ENCODE data around the gene MORN1.

MORN1 gene

DNA sequence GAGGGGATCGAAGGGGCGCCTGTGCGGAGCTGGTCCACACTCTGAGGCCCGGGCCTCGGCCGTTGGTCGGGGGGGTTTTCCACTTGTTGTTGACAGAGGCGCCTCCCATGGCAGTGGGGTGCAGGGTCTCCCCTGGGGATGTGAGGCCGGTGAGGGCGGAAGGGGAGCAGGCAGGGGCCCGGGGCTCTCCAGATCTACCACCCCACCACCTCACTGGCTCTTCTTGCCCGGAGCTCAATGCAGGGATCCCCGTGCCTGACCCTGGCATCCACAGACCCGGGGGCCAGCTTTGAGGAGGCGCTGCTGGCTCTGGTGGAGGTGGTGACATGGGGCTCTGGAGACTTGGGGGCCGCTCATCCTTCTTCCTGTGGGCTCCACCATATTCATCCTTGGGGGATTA lies 28.1 kb upstream of the MORN1 start:
- DNase-seq (ENCODE audit: low read depth): no peak

DNA sequence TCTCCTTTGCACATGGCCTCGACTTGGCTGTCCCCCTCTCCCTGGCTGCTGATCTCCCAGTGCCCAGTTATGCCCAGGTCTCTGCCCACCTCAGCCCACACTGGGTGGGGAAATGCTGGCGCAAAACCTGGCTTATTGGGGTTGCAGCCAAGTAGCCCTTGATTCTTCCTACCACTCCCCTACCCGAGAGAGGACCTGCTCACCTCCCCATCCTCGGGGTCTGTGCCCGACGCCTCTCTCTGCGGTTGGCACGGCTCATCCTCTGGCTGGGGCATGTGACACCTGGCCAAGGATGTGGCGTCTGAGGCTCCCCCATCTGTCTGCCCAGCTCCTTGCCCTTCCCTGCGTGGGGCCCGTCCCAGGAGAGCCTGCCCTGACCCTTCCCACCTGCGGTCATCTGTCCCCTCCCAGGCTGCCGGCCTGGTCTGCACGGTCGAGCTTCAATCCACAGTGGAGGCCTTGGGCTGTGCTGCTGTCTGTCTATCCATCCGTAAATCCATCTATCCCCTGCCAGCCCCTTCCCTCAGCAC lies 27.5 kb upstream of the MORN1 start:
- DNase-seq (ENCODE audit: low read depth): no peak

DNA sequence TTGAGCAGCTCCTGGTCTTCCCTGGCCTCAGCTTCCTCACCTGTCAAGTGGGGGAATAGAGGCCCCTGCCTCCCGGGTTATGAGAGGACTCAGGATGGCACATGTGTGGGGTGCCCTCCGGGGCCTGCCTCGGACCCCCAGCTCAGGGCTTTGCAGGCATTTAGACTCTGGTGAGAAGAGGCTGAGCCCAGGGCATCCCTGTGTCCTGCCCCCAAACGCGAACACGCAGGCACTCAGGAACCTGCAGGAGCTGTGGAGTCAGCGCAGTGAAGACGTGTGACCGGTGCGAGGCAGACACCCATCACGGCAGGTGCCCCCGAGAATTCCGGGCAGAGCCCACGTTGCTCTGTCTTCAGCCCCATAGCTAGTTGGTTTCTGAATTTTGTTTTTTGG lies 26.5 kb upstream of the MORN1 start:
- DNase-seq (ENCODE audit: low read depth): no peak

DNA sequence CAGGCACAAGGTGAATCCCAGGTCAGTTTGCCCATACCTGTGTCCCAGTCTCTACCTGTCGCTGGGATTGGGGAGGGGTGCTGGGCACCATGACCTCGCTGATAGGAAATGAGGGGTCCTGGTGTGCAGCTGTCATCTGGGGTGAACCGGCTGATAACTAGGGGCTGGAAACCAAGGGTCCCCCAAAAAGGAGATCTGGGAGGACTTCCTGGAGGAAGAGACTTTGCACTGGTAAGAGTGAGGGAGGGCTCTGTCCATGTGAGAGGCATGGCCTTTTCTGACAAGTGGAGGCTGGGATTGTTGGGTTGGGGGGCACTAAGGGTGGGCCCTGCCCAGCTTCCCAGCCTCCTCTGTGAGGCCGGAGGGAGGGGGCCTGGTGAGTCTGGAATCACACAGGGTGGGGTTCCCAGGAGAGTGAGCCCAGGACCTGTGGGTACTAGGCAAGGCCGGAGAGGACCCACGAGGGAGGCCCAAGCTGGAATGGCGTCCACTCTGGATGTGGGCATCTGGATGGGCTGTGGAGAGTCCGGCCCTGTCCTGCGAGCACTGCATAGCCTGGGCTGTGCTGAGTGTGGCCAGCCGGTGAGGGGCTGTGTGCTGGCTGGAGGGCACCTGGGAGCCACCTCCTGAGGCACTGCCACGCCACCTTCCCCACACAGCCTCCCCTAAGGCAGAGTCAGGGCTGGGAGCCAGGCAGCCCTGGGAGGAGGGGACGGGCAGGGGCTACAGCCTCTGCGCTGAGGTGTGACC lies 25.9 kb upstream of the MORN1 start:
- DNase-seq (ENCODE audit: low read depth): no peak

DNA sequence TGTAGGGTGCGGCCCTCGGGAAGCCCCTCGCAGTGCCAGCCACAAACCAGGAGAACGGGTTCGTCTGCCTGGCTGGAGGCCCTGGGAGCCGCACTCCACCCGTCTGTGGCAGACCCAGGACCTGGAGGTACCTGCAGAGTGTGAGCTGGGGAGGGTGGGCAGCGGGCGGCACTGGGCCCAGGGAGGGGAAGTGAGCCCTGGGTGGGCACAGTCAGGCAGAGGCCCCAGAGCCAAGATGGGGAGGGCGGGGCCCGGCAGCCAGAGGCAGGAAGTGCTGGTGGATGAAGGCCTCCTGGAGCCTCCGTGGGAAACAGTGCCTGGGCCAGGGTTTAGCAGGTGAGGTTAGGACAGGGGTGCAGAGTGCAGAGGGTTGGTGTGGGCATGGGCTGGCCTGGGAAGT lies 25.0 kb upstream of the MORN1 start:
- no peak for DNase-seq (ENCODE audit: low read depth)

DNA sequence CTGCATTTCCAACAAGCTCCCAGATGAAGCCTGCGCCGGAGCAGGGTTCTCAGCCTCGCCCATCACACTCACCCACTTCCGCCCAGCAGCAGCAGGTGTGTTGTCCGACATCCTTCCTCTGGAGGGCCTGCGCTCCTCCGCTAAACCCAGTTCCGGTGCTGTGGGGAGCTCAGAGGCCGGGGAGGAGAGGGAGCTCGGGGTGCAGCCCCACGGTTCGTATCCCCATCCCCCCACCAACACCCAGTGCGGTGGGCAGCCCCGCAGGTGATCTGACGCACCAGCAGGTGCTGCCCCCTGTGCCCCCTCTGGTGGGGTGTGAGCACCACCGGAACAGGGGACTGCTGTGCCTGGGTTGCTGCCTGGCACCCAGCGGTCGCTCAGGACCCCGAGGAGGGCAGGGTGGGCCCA lies 24.5 kb upstream of the MORN1 start:
- no peak for DNase-seq (ENCODE audit: low read depth)

- no peak for DNase-seq (ENCODE audit: low read depth)
These were observed 24.0 kb upstream of the MORN1 start for GRCh38 chr1:2415337-2415736.

DNA sequence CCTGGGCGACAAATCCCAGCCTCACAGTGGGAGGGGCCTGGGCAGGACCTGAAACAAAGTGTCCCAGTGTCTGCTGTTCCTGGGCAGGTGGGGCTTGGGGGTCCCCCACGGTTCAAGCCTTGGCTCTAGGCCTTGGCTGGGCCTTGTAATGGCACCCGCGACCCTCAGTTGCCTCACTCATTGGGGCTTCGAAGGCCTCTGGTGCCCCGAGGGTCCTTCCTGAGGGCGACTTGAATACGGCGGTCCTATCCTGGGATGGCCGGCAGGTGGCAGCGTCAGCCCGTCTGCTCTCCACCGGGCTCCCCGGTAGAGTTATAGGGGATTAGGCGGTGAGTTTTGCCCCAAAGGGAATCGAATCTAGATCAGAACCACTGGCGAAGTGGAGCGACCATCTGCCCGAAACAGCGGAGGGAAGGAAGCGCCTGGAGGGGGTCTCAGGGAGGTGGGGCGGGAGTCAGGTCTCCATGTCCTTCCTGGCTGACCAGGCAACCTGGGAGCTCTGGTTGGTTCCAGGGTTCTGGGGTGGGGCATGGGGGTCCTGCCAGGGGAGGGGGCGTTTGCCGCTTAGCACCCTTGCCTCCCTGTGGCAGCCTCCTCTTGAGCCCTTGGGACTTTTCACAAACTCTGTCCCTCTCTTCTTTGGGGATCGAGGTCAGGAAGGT lies 23.1 kb upstream of the MORN1 start:
- DNase-seq (ENCODE audit: low read depth): peak; percentile 72

DNA sequence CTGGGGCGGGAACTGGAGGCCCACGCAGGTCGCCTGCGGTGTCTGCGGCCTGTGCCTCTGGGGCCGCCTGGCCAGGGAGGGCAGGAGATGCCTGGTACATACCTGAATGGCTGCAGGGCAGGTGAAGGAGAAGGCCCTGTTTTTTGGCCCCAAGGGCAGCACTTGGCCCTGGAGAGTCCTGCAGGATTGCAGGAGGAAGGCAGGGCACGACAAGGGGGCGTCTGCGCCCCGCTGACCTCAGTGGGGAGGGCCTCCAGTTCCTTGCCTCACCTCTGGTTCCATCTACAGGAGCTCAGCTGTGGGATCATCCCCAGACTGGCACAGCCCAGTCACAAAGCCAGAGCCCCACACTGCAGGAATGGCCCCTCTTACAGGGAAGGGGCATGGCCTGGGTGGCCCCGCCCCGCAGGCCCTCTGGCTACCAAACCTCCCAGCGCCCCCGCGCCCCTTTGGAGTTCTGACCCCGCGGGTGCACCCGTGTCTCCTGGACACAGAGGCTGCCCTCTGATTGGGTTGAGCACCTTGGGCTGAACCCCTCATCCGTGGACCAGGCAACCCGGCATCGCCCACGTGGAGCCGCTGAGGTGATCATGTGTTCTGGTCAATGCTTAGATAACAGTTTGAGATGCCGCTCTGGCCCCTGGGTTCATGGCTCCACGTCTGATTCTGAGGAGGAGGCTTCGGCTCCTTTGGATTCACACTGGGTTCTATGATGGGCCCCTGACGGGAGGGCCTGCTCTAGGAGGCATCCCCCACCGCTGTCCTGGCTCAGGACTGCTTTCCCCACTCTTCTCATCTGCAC lies 22.3 kb upstream of the MORN1 start:
- no peak for DNase-seq (ENCODE audit: low read depth)

- no peak for DNase-seq (ENCODE audit: low read depth)
These were observed 21.6 kb upstream of the MORN1 start for GRCh38 chr1:2412773-2413494.

- DNase-seq (ENCODE audit: low read depth): peak; percentile 99
These were observed 21.0 kb upstream of the MORN1 start, which contains the start of gene PEX10 for GRCh38 chr1:2412395-2412772. Gene PEX10, minus strand, starts transcription at chr1:2412564. Its CDS starts 62 bp downstream, at chr1:2412502.

DNA sequence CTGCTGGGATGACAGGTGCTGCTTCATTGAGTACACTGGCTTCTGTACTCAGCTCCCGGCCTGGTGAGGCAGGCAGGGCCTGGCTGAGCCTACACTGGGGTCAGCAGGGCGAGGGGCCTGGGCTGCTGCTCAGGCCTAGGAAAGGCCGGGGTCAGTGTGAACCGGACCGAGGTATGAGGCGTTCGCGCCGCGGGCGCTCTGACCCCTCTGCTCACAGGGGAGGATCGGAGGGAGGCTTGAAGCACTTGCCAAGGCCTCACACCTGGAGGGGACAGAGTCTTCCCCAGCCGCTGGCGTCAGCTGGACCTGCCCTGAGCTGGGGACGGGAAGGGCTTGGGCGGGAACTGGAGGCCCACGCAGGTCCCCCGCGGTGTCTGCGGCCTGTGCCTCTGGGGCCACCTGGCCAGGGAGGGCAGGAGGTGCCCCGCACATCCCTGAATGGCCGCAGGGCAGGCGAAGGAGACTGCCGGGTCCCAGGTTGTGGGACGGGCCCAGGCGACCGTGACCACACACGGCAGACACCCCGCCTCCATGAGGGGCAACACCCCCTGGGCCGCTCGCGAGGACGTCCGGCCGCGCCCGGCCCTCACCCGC lies 20.5 kb upstream of the MORN1 start:
- no peak for DNase-seq (ENCODE audit: low read depth)

DNA sequence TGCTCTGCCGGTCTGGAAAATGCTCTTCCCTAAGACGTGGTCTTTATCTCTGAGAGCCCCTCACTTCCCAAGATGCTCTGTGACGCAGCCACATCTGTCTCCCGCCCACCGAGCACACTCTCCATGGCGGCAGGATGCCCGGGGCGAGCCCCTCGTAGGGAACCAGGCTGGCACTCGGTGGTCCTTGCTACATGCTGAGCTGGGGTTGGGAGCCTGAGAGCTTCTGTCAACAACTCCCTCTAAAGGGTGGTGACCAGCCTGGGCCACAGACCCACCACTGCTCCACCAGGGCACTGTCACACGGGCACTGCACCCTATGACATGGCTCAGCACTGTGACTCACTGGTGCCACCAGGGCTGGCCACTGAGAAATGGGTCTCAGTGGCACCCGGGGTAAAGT lies 18.4 kb upstream of the MORN1 start:
- no peak for DNase-seq (ENCODE audit: low read depth)

GRCh38 chr1:2408859-2409276 lies 17.5 kb upstream of the MORN1 start:
- no peak for DNase-seq (ENCODE audit: low read depth)

DNA sequence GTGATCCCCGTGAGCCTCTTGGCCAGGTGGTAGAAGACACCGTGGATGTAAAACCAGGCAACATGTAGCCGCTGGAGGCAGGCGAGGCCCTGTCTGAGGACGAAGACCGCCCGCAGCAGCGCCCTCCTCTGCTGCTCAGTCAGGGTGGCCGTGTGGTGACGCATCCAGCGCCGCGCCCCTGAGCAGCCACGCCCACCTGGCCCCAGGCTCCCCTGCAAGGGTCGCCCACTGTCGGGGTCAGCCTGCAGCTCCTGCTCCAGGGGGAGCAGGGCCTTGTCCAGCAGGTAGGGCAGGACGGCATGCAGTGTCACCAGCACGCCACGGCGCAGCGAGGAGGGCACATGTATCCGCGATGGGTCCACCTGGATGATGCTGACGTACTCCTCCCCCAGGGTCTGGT lies 17.1 kb upstream of the MORN1 start:
- DNase-seq (ENCODE audit: low read depth): no peak

GRCh38 chr1:2407991-2408275 lies 16.6 kb upstream of the MORN1 start:
- DNase-seq (ENCODE audit: low read depth): no peak

- DNase-seq (ENCODE audit: low read depth): no peak
These were observed 16.0 kb upstream of the MORN1 start for GRCh38 chr1:2407166-2407990.

- DNase-seq (ENCODE audit: low read depth): no peak
These were observed 15.2 kb upstream of the MORN1 start for GRCh38 chr1:2406451-2407041.

- DNase-seq (ENCODE audit: low read depth): no peak
These were observed 14.4 kb upstream of the MORN1 start for GRCh38 chr1:2405588-2406295.

Measured in activated T-helper 9 cell treated with anti-CD3 and anti-CD28 coated beads, Interleukin-2, amount 50 U/mL, for 16 hours (primary cell).